ENCODE results near the gene GTF2H1.
A peak's percentile ranks its signal among the peaks of the same experiment; 100 is the strongest.

The GTF2H1 gene

DNA sequence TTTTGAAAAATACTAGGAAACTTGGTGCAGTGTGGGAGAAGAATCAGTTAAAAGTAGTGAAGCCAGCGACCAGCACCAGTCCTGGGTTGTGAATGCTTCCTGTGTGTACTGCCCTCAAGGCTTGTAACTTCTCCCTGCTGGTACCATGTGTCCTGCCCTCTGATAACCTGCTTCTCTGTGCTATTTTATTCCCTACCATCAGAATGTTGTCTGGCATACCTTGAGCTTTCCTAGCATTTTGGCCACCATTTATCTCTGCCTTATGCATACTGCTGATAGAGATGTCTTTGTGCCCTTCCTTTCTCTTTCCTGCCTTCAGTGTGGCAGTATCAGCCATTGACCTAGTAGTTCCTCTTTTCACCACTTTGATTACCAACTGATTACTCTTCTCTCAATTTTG, 2.0 kb downstream of the GTF2H1 start:
- peak overlapping the region; percentile 11 for H3K4me3 ChIP-seq (ENCODE audit: low read depth, low read length)
- TF ChIP-seq, protein P1, sequence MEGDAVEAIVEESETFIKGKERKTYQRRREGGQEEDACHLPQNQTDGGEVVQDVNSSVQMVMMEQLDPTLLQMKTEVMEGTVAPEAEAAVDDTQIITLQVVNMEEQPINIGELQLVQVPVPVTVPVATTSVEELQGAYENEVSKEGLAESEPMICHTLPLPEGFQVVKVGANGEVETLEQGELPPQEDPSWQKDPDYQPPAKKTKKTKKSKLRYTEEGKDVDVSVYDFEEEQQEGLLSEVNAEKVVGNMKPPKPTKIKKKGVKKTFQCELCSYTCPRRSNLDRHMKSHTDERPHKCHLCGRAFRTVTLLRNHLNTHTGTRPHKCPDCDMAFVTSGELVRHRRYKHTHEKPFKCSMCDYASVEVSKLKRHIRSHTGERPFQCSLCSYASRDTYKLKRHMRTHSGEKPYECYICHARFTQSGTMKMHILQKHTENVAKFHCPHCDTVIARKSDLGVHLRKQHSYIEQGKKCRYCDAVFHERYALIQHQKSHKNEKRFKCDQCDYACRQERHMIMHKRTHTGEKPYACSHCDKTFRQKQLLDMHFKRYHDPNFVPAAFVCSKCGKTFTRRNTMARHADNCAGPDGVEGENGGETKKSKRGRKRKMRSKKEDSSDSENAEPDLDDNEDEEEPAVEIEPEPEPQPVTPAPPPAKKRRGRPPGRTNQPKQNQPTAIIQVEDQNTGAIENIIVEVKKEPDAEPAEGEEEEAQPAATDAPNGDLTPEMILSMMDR (IDR thresholded peaks at IDR 0.05; ENCODE audit: low read depth, low read length, missing control alignments): no peak
- DNase-seq (ENCODE audit: low read depth): no peak
- in situ Hi-C loops (cut with HindIII; ENCODE audit: low sequenced_read_pairs): no loop called here

DNA sequence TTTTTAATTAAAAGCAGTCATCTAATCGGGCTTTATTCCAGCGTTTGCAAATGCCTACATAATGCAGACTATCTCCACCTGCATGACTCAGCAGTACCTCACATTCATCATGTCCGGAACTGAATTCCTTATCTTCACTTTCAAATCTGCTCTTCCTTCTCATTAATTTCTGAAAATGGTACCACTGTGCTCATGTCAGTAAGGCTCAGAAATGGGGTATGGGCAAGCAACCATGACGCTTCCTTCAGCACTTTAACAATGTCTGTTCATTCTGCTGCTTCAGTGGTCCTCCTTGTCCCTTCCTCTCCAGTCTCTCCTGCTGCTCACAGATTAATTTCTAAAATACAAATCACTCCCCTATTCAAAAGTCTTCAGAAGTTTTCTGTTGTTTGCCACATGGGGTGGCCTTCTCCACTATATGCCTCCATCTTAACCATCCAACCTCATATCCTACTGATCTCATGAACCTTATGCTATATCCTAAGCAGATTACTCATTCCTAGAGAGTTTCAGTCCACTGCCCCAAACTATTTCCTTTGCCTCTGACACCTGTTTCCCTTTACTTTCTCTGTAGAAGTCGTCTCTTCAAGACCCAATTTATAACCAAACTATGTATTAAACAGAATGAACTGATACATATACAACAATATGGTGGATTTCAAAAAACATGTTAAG, 7.0 kb downstream of the GTF2H1 start:
- DNase-seq (ENCODE audit: low read depth): no peak
- TF ChIP-seq, protein P1 (IDR thresholded peaks at IDR 0.05; ENCODE audit: low read depth, low read length, missing control alignments): no peak
- H3K4me3 ChIP-seq (ENCODE audit: low read depth, low read length): no peak overlapping the region
- in situ Hi-C loops (cut with HindIII; ENCODE audit: low sequenced_read_pairs): no loop called here

DNA sequence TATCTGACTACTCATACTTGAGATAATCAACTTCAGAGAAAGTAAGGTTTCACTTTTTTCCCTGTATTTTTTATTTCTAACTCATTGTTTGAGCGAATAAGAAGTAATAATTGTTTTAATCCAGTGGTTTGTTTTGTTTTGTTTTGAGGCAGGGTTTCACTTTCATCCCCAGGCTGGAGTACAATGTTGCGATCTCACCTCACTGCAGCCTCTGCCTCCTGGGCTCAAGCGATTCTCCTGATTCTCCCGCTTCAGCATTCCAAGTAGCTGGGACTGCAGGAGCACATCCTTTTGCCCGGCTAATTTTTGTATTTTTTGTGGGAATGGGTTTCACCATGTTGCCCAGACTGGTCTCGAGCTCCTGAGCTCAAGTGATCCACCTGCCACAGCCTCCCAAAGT, 8.6 kb downstream of the GTF2H1 start:
- no peak overlapping the region for H3K4me3 ChIP-seq (ENCODE audit: low read depth, low read length)
- in situ Hi-C loops (cut with HindIII; ENCODE audit: low sequenced_read_pairs): no loop called here

DNA sequence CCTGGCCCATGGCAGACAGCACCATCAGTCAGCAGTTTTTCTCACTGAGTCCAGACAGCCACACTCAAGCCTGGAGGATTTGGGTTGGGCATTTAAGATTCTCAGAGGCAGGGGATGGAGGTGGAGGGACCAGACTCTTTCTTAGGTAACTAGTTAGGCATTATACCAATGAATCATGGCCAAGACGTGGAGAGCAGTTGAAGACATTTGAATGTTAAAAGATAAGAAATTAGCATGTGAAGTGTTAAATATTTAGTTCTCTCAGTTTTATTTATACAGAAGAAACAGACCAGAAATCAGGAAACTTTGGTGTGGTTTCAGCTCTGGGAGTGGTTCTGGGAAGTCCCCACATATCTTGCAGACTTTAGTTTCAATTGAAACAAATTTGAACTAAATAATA, 9.9 kb downstream of the GTF2H1 start:
- in situ Hi-C loops (cut with HindIII; ENCODE audit: low sequenced_read_pairs): no loop called here
- TF ChIP-seq, protein P1 (IDR thresholded peaks at IDR 0.05; ENCODE audit: low read depth, low read length, missing control alignments): no peak
- no peak overlapping the region for H3K4me3 ChIP-seq (ENCODE audit: low read depth, low read length)
- no peak for DNase-seq (ENCODE audit: low read depth)

More for the DNA sequence above, 8.6 kb downstream of the GTF2H1 start:
- DNase-seq (ENCODE audit: low read depth): no peak
- TF ChIP-seq, protein P1 (IDR thresholded peaks at IDR 0.05; ENCODE audit: low read depth, low read length, missing control alignments): no peak

DNA sequence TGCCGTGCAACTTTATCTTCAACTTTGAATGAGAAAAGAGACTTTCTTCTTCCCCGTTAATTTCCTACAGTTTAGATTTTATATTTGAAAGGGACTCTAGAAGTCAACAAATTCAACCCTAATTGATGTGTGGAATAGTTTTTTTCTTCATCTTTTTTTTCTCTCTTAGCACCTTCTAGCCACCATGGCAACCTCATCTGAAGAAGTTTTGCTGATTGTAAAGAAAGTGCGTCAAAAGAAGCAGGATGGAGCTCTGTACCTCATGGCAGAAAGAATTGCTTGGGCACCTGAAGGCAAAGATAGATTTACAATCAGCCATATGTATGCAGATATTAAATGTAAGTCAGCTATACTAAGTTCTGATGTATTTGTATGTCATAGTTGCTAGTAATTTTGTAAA, 10.5 kb downstream of the GTF2H1 start:
- in situ Hi-C loops (cut with HindIII; ENCODE audit: low sequenced_read_pairs): no loop called here
- DNase-seq (ENCODE audit: low read depth): no peak
- H3K4me3 ChIP-seq (ENCODE audit: low read depth, low read length): no peak overlapping the region
- TF ChIP-seq, protein P1 (IDR thresholded peaks at IDR 0.05; ENCODE audit: low read depth, low read length, missing control alignments): no peak

DNA sequence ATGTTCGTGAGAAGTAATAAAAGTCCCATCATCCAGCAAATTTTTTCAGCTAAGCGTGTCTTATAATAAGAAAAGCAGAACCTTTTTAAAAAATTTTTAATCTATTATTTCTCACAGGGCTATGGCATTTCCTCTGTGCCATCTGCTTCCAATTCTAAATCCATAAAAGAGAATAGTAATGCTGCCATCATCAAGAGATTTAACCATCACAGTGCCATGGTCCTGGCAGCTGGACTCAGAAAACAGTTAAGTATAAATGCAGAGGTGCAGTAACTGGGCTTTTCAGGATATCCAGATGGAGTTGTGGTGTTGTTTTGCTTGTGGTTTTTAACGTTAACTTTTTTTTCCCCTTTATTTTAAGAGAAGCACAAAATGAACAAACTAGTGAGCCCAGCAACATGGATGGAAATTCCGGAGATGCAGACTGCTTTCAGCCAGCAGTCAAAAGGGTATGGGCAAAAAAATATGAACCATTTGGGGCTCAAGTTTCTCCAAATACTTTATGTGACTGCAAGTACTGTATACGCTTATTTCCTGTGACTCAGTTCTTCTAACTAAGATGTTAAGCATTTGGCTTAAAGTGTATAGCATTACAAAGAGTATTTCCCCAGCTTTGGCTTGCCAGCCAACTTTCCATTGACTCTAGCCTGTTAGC, 25.2 kb downstream of the GTF2H1 start:
- H3K4me3 ChIP-seq (ENCODE audit: low read depth, low read length): no peak overlapping the region
- TF ChIP-seq, protein P1 (IDR thresholded peaks at IDR 0.05; ENCODE audit: low read depth, low read length, missing control alignments): no peak
- in situ Hi-C loops (cut with HindIII; ENCODE audit: low sequenced_read_pairs): no loop called here
- no peak for DNase-seq (ENCODE audit: low read depth)
